GM23338 (cell line): ENCODE data around the gene ENPP7. TPM values are rescaled to one million over a fixed set of nuclear protein-coding genes. Genes with fewer than 3 reads are reported as not detected.

Source experiments
- ATAC-seq: fragments of 200-7000 bp; cut with Tn5 transposase; 3 replicates; pipeline ENCODE4 v1.9.1; 2020
- DNase-seq: peaks from one replicate; pipeline ENCODE4 v3.0.0-alpha.2; 2015; ENCODE audit warnings: low spot score
- H2AFZ ChIP-seq: fragments of 200-600 bp; sonication (generic); 2 replicates; pipeline ENCODE4 v1.8.0; 2016; ENCODE audit warnings: antibody characterized with exemption, mild to moderate bottlenecking, moderate library complexity
- H3F3A ChIP-seq: fragments of 200-600 bp; sonication (generic); replicated peaks from 2 replicates; pipeline ENCODE4 v1.8.0; 2017; ENCODE audit warnings: antibody characterized with exemption, mixed run types, low read depth
- H3K27ac ChIP-seq: fragments of 200-600 bp; sonication (generic); 2 replicates; pipeline ENCODE4 v1.6.1; 2016; ENCODE audit warnings: low read depth
- H3K27me3 ChIP-seq: fragments of 200-600 bp; sonication (generic); 2 replicates; pipeline ENCODE4 v1.8.0; 2016; ENCODE audit warnings: mild to moderate bottlenecking, mixed run types, moderate library complexity; ENCODE audit not compliant: insufficient read depth
- H3K36me3 ChIP-seq: fragments of 200-600 bp; sonication (generic); 2 replicates; pipeline ENCODE4 v1.8.0; 2016; ENCODE audit warnings: mild to moderate bottlenecking; ENCODE audit not compliant: insufficient read depth
- H3K4me1 ChIP-seq: fragments of 200-600 bp; sonication (generic); 2 replicates; pipeline ENCODE4 v1.8.0; 2016; ENCODE audit warnings: mild to moderate bottlenecking, moderate library complexity; ENCODE audit not compliant: insufficient read depth
- H3K4me2 ChIP-seq: fragments of 200-600 bp; sonication (generic); 2 replicates; pipeline ENCODE4 v1.7.1; 2017; ENCODE audit warnings: mixed run types
- H3K4me3 ChIP-seq: fragments of 200-600 bp; sonication (generic); 2 replicates; pipeline ENCODE4 v1.6.1; 2016; ENCODE audit warnings: mixed run types
- H3K79me2 ChIP-seq: fragments of 200-600 bp; sonication (generic); replicated peaks from 2 replicates; pipeline ENCODE4 v1.8.0; 2017; ENCODE audit warnings: mild to moderate bottlenecking; ENCODE audit not compliant: insufficient read depth
- H3K9me2 ChIP-seq: fragments of 200-600 bp; sonication (generic); 2 replicates; pipeline ENCODE4 v1.8.0; 2017; ENCODE audit not compliant: insufficient read depth
- H4K20me1 ChIP-seq: fragments of 200-600 bp; sonication (generic); replicated peaks from 2 replicates; pipeline ENCODE4 v1.8.0; 2017; ENCODE audit warnings: mild to moderate bottlenecking; ENCODE audit not compliant: insufficient read depth
- H3K27ac Mint-ChIP-seq: 2 replicates; pipeline ENCODE4 v1.8.0; 2020; ENCODE audit warnings: inconsistent platforms, mild to moderate bottlenecking, moderate library complexity, mixed read lengths
- H3K27me3 Mint-ChIP-seq: 3 replicates; pipeline ENCODE4 v1.8.0; 2022; ENCODE audit warnings: low read depth, mild to moderate bottlenecking, moderate library complexity, mixed read lengths, inconsistent platforms; ENCODE audit not compliant: insufficient read depth, poor library complexity
- H3K36me3 Mint-ChIP-seq: 3 replicates; pipeline ENCODE4 v1.8.0; 2021; ENCODE audit warnings: low read depth, mild to moderate bottlenecking, inconsistent platforms, moderate library complexity, mixed read lengths
- H3K4me1 Mint-ChIP-seq: 3 replicates; pipeline ENCODE4 v1.8.0; 2020; ENCODE audit warnings: mild to moderate bottlenecking, inconsistent platforms, mixed read lengths
- H3K4me3 Mint-ChIP-seq: 3 replicates; pipeline ENCODE4 v1.8.0; 2021; ENCODE audit warnings: moderate library complexity, mild to moderate bottlenecking, inconsistent platforms, mixed read lengths
- H3K9me3 Mint-ChIP-seq: 3 replicates; pipeline ENCODE4 v1.8.0; 2020; ENCODE audit warnings: moderate library complexity, mild to moderate bottlenecking, inconsistent platforms, mixed read lengths
- CREB1 ChIP-seq: fragments of 250-450 bp; sonication (Bioruptor Pico); IDR thresholded peaks from 2 replicates; pipeline ENCODE4 v1.5.0; 2020; ENCODE audit warnings: low read depth, mild to moderate bottlenecking, moderate library complexity
- CTCF ChIP-seq, 2 experiments: fragments of 200-600 bp in 1 of 2; sonication (generic) in 1 of 2; conservative IDR thresholded peaks; 2 replicates each; pipeline versions ENCODE4 v1.5.1 to v1.6.1; 2016 to 2017; ENCODE audit warnings: antibody characterized with exemption in 2 of 2, low read depth in 2 of 2, mild to moderate bottlenecking in 2 of 2, moderate library complexity in 1 of 2
- ETS1 ChIP-seq: IDR thresholded peaks from 2 replicates; pipeline ENCODE4 v1.6.1; 2016; ENCODE audit warnings: antibody characterized with exemption
- EZH2 ChIP-seq: fragments of 200-600 bp; sonication (generic); IDR thresholded peaks from one replicate; pipeline ENCODE4 v1.8.0; 2017; ENCODE audit warnings: antibody characterized with exemption, mild to moderate bottlenecking, low read depth; ENCODE audit not compliant: unreplicated experiment
- EZH2phosphoT487 ChIP-seq: fragments of 200-600 bp; sonication (generic); IDR thresholded peaks from one replicate; pipeline ENCODE4 v1.8.1; 2018; ENCODE audit warnings: antibody characterized with exemption; ENCODE audit not compliant: unreplicated experiment
- JUNB ChIP-seq: IDR thresholded peaks from one replicate; pipeline ENCODE4 v1.6.1; 2016; ENCODE audit warnings: antibody characterized with exemption; ENCODE audit not compliant: unreplicated experiment
- NANOG ChIP-seq: IDR thresholded peaks from 2 replicates; pipeline ENCODE4 v1.6.1; 2016; ENCODE audit warnings: antibody characterized with exemption, borderline replicate concordance
- POLR2AphosphoS5 ChIP-seq: IDR thresholded peaks from 2 replicates; pipeline ENCODE4 v1.6.1; 2016; ENCODE audit warnings: antibody characterized with exemption, low read depth
- REST ChIP-seq: IDR thresholded peaks from one replicate; pipeline ENCODE4 v1.6.1; 2018; ENCODE audit warnings: antibody characterized with exemption; ENCODE audit not compliant: unreplicated experiment
- STAT1 ChIP-seq: IDR thresholded peaks from one replicate; pipeline ENCODE4 v1.6.1; 2016; ENCODE audit warnings: antibody characterized with exemption; ENCODE audit not compliant: unreplicated experiment
- ZNF114 ChIP-seq: fragments of 250-450 bp; sonication (Bioruptor Pico); IDR thresholded peaks from 2 replicates; pipeline ENCODE4 v1.5.0; 2020; ENCODE audit warnings: mild to moderate bottlenecking, moderate library complexity
- ZNF331 ChIP-seq: fragments of 250-450 bp; sonication (Bioruptor Pico); IDR thresholded peaks from 2 replicates; pipeline ENCODE4 v1.5.0; 2020; ENCODE audit warnings: low read depth, mild to moderate bottlenecking, moderate library complexity
- ZNF462 ChIP-seq: fragments of 250-450 bp; sonication (Bioruptor Pico); IDR thresholded peaks from 2 replicates; pipeline ENCODE4 v1.5.0; 2020; ENCODE audit warnings: mild to moderate bottlenecking, moderate library complexity
- polyA plus RNA-seq: library from polyadenylated mRNA; unstranded; fragments of >200 nt; fragmentation: Nextera tagmentation; extraction: Ambion mirVana; gene quantifications from 2 replicates; pipeline ENCODE4 v1.2.1, GENCODE V29; 2016
- total RNA-seq: library from RNA; depleted of rRNA; stranded (reverse); fragments of >200 nt; shearing (Covaris generic); gene quantifications from 2 replicates; pipeline ENCODE4 v1.2.3, GENCODE V29; 2014

The ENPP7 gene
- total and polyA plus RNA-seq, 2 experiments from 2014 or later = not detected

GRCh38 chr17:79779084-79779529 lies 48.4 kb downstream of the ENPP7 start:
- Mint-ChIP-seq H3K9me3 (no peaks in the 10 kb centered on the region; the same call in 2 of the 3 replicates), H3K27ac (peak overlapping the region; percentile 93), H3K4me1 (peaks cover 48% of the 10 kb centered on the region), H3K27me3 (peaks cover 34% of the 10 kb centered on the region), H3K36me3 (peaks cover 53% of the 10 kb centered on the region), H3K4me3 (peak overlapping the region; percentile 96)
- H3K27ac ChIP-seq = peak overlapping the region; percentile 83; the same call in 1 of the 2 replicates
- peaks cover 30% of the 10 kb centered on the region for H3K79me2 ChIP-seq
- TF ChIP-seq EZH2phosphoT487 (no peak), STAT1 (no peak), ETS1 (no peak), ZNF462 (no peak), ZNF114 (no peak), CREB1 (CRISPR knock-in tag) (no peak), CTCF (conservative IDR thresholded peaks at IDR 0.05; ENCODE audit: low read depth in 2 of 2) (no peak), POLR2AphosphoS5 (no peak), EZH2 (no peak), ZNF331 (CRISPR knock-in tag) (no peak), JUNB (no peak), NANOG (no peak), REST (no peak)
- peaks cover 20% of the 10 kb centered on the region; the same call in 1 of the 2 replicates for H3F3A ChIP-seq
- H3K4me1 ChIP-seq = peaks cover 23% of the 10 kb centered on the region
- H2AFZ ChIP-seq = no peak overlapping the region
- peak; percentile 17 for ATAC-seq
- peaks cover 12% of the 10 kb centered on the region for H3K27me3 ChIP-seq
- H3K4me3 ChIP-seq = peak overlapping the region; percentile 97
- peak overlapping the region; percentile 97 for H3K4me2 ChIP-seq
- peaks cover 28% of the 10 kb centered on the region for H4K20me1 ChIP-seq
- no peaks in the 10 kb centered on the region for H3K9me2 ChIP-seq
- H3K36me3 ChIP-seq = peaks cover 8% of the 10 kb centered on the region
- no peak for DNase-seq
